KMS-11 (cell line): ENCODE data around the gene PPP4C.

Source experiments
- H2AFZ ChIP-seq: fragments of 200-600 bp; sonication (generic); 2 replicates; pipeline ENCODE4 v1.6.1; 2016; ENCODE audit warnings: antibody characterized with exemption, mixed run types, low read depth
- H3K27ac ChIP-seq: fragments of 200-600 bp; sonication (generic); 2 replicates; pipeline ENCODE4 v1.6.1; 2016; ENCODE audit warnings: mild to moderate bottlenecking, mixed run types
- H3K27me3 ChIP-seq: fragments of 200-600 bp; sonication (generic); 2 replicates; pipeline ENCODE4 v1.6.1; 2017; ENCODE audit warnings: mild to moderate bottlenecking, low read depth, mixed run types, moderate library complexity; ENCODE audit not compliant: insufficient read depth
- H3K36me3 ChIP-seq: fragments of 200-600 bp; sonication (generic); 2 replicates; pipeline ENCODE4 v1.6.1; 2017; ENCODE audit warnings: mild to moderate bottlenecking, mixed run types; ENCODE audit not compliant: insufficient read depth
- H3K4me1 ChIP-seq: fragments of 200-600 bp; sonication (generic); 2 replicates; pipeline ENCODE4 v1.6.1; 2016; ENCODE audit warnings: mild to moderate bottlenecking, low read depth, mixed run types; ENCODE audit not compliant: poor library complexity, severe bottlenecking
- H3K4me2 ChIP-seq: fragments of 200-600 bp; sonication (generic); 2 replicates; pipeline ENCODE4 v1.7.0; 2016; ENCODE audit warnings: mild to moderate bottlenecking, mixed run types
- H3K4me3 ChIP-seq: fragments of 200-600 bp; sonication (generic); IDR thresholded peaks from 2 replicates; pipeline ENCODE4 v1.6.1; 2017; ENCODE audit warnings: low read depth, low read length, mixed read lengths; ENCODE audit not compliant: insufficient read depth
- H3K79me2 ChIP-seq: fragments of 200-600 bp; sonication (generic); 2 replicates; pipeline ENCODE4 v1.6.1; 2016; ENCODE audit warnings: low read depth, mixed run types; ENCODE audit not compliant: insufficient read depth
- H3K9ac ChIP-seq: fragments of 200-600 bp; sonication (generic); 2 replicates; pipeline ENCODE4 v1.6.1; 2016; ENCODE audit warnings: mild to moderate bottlenecking, mixed run types
- H4K20me1 ChIP-seq: fragments of 200-600 bp; sonication (generic); 2 replicates; pipeline ENCODE4 v1.6.1; 2016; ENCODE audit warnings: mild to moderate bottlenecking, mixed run types; ENCODE audit not compliant: insufficient read depth
- CTCF ChIP-seq: fragments of 200-600 bp; sonication (generic); conservative IDR thresholded peaks from 2 replicates; pipeline ENCODE4 v1.6.1; 2017; ENCODE audit warnings: low read depth, mild to moderate bottlenecking, antibody characterized with exemption, low read length, moderate library complexity, mixed read lengths

PPP4C gene

DNA sequence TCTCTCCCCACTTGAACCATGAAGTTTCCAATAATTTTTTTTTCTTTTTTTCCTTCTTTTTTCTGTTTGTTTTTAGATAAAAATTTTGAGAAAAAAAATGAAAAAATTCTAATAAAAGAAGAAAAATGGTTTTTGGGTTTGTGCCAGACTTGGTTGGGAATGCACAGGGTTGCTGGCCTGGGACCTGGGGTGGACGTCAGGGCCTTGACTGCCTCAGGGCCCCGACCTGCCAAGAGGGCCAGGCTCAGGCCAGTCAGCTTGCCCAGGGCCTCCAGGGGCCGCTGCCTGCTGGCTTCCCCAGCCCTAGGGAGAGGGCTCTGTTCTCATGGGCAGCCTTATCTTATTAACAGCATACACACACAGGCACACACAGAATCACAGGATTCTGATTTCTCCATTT, 9.5 kb downstream of the PPP4C start:
- H3K27ac ChIP-seq = no peak overlapping the region
- H4K20me1 ChIP-seq = no peaks in the 10 kb centered on the region
- no peak overlapping the region for H3K9ac ChIP-seq
- no peak overlapping the region for H3K4me2 ChIP-seq
- no peaks in the 10 kb centered on the region for H3K27me3 ChIP-seq
- no peaks in the 10 kb centered on the region; the same call in 1 of the 2 replicates for H3K79me2 ChIP-seq
- no peak overlapping the region for H2AFZ ChIP-seq
- no peak overlapping the region for H3K4me3 ChIP-seq
- peaks cover 7% of the 10 kb centered on the region for H3K4me1 ChIP-seq
- TF ChIP-seq CTCF = no peak
- H3K36me3 ChIP-seq = no peaks in the 10 kb centered on the region; the same call in 1 of the 2 replicates

- TF ChIP-seq CTCF = no peak
- no peak overlapping the region for H3K4me2 ChIP-seq
These were observed 10.0 kb downstream of the PPP4C start for GRCh38 chr16:30085820-30086219.

DNA sequence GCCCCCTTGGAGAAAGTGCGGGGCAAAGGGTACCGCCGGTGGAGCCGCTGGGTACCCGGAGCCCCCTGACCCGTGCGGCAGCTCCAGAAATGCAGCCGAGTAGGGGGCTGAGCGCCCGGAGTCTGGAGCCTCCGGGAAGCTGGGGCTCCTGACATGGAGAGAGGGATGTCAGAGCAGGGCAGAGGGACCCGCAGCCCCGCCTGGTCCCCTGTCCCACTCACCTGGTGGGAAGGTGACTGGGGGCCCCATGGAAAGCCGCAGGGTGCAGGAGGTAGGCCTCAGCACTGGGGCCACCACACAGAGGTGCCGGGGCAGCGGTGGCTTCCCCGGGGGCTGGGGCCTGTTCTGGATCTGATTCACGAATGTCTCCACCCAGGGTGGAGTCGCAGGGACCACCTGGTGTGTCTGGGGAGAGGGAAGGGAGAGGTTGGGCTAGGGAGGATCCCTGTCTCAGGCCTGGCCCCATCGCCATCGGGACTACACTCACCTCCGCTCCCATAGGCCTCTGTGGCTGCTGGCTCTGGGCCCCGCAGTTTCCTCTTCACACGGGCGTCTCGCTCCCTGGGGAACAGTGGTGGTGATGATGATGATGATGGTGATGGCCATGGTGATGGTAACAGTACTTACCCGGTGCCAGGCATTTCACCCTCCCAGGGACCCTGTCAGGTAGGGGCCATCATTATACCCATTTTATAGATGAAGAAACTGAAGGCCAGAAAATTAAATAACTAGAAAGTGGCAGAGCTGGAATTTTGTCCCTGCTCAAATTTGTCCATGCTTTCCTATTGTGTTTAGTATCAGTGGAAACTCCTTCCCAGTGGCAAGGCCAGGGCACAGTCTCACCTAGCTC, 10.7 kb downstream of the PPP4C start:
- H2AFZ ChIP-seq = no peak overlapping the region
- H3K27ac ChIP-seq = no peak overlapping the region
- no peak overlapping the region for H3K4me2 ChIP-seq
- H3K27me3 ChIP-seq = no peaks in the 10 kb centered on the region
- H4K20me1 ChIP-seq = no peaks in the 10 kb centered on the region
- no peaks in the 10 kb centered on the region for H3K36me3 ChIP-seq
- H3K4me1 ChIP-seq = peaks cover 12% of the 10 kb centered on the region
- no peak for TF ChIP-seq CTCF
- no peak overlapping the region for H3K9ac ChIP-seq
- H3K79me2 ChIP-seq = no peaks in the 10 kb centered on the region
- no peak overlapping the region for H3K4me3 ChIP-seq

More at GRCh38 chr16:30085820-30086219, 10.0 kb downstream of the PPP4C start:
- H3K27ac ChIP-seq = no peak overlapping the region
- H3K36me3 ChIP-seq = no peaks in the 10 kb centered on the region; the same call in 1 of the 2 replicates
- no peaks in the 10 kb centered on the region for H4K20me1 ChIP-seq
- no peaks in the 10 kb centered on the region for H3K27me3 ChIP-seq
- no peak overlapping the region for H2AFZ ChIP-seq
- H3K79me2 ChIP-seq = no peaks in the 10 kb centered on the region; the same call in 1 of the 2 replicates
- H3K9ac ChIP-seq = no peak overlapping the region
- no peak overlapping the region for H3K4me3 ChIP-seq
- H3K4me1 ChIP-seq = peaks cover 7% of the 10 kb centered on the region

GRCh38 chr16:30087181-30087898, 11.5 kb downstream of the PPP4C start:
- Histone ChIP-seq H3K4me2 (no peak overlapping the region), H3K4me1 (peaks cover 12% of the 10 kb centered on the region), H3K9ac (no peak overlapping the region), H3K27ac (no peak overlapping the region), H3K36me3 (no peaks in the 10 kb centered on the region), H3K79me2 (no peaks in the 10 kb centered on the region), H4K20me1 (no peaks in the 10 kb centered on the region), H3K4me3 (no peak overlapping the region), H2AFZ (no peak overlapping the region), H3K27me3 (no peaks in the 10 kb centered on the region)
- no peak for TF ChIP-seq CTCF
